ENCODE results near the gene PSMB8.

GRCh38 chr6:32837651-32838113 is 6.2 kb downstream of the PSMB8 start:
- TF ChIP-seq CTCF (IDR thresholded peaks at IDR 0.05) (no peak), POLR2A (IDR thresholded peaks at IDR 0.05) (no peak), EP300 (IDR thresholded peaks at IDR 0.05) (no peak), POLR2AphosphoS5 (IDR thresholded peaks at IDR 0.05) (no peak)

All from sigmoid colon (tissue), 4 donors.